ENCODE data around the gene EDDM13.
"Not testable (repeated sequence)": the region's sequence is repeated elsewhere in the genome, so short reads cannot be mapped to it uniquely, and the experiment has no call there.

EDDM13 gene, protein sequence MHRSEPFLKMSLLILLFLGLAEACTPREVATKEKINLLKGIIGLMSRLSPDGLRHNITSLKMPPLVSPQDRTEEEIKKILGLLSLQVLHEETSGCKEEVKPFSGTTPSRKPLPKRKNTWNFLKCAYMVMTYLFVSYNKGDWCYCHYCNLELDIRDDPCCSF

DNA sequence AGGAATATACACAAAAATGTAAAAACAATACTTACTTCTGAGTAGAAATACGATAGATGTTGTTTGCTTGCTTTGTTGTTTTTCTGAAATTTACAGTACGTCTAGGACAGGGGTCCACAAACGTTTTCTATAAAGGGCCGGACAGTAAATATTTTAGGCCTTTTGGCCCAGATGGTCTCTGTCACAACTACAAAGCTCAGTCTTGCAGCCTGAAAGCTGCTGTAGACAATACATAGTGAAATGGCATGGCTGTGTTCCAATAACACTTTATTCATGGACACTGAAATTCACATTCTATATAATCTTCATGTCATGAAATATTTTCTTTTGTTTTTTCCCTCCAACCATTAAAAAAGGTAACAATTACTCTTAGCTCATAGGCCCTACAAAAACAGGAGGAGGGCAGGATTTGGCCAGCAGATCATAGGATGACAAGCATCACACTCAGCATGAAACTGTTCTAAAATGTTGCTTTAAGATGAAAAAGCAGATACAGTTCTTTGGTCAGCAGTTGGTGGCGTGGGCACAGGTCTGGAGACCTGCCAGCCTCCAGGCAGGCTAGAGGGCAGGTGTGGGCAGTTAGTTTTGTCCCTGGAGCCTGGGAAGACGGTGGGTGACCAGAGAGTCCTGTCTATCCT lies at the start of gene EDDM13:
EDDM13 (plus strand) TSS at position 588 of the 638 bp plus-strand sequence. CDS start 87 bp downstream, outside the sequence.
- DNase-seq (ENCODE audit: low read depth in 2 of 2): no peak

DNA sequence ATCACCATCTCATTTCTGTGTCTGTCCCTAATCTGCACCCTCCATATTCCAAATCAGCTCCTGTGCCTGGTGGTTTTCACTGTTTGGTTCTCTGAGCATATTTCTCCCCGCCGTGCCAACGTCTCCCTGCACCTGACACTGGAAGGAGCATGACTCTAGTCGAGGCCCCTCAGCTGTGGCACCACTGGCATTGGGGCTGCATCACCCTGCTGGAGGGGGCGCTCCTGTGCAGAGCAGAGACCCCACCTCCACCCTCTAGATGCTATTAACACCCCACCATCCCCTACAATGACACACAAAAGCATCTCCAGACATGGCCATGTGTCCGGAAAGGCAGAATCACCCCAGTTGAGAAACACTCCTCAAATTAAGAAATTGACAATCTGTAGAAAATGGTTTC lies 49.6 kb upstream of the EDDM13 start:
- no peak for DNase-seq (ENCODE audit: low read depth in 2 of 2)

DNA sequence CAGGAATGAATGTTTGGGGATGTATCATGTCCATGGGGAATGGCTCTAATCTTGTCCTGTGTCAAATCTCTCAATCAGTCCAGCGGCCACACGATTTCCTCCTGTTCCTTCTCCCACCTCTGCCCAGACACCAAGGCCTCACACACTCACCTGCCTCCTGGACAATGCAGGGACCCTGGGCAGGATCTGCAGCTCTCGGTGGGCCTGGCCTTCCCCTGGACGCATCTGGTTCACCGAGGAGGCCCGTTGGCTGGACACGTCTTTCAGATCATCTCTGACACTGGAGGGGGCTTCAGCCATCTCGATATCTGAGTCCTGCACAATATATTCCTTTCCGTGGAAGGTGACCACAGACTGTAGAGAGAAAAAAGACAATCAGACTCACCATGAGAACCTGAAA lies 49.1 kb upstream of the EDDM13 start:
- no peak for DNase-seq (ENCODE audit: low read depth in 2 of 2)

DNA sequence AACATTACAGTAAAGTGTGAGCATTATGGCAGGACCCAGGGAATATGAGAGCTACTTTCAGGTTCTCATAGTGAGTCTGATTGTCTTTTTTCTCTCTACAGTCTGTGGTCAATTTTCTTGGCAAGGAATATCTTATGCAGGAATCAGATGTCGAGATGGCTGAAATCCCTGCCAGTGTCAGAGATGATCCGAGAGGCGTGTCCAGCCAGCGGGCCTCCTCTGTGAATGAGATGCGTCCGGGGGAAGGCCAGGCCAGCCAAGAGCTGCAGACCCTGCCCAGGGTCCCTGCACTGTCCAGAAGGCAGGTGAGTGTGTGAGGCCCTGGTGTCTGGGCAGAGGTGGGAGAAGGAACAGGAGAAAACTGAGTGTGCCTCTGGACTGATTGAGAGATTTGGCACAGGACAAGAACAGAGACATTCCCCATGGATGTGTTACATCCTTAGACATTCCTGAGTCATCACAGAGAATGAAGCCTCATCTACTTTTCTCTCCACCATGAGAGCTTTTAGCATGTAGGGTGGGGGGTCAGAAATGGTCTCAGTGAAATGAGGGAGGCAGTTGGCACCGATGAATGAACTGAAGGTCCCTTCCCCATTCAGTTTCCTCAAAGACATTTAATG lies 27.3 kb upstream of the EDDM13 start:
- DNase-seq (ENCODE audit: low read depth in 2 of 2): no peak

DNA sequence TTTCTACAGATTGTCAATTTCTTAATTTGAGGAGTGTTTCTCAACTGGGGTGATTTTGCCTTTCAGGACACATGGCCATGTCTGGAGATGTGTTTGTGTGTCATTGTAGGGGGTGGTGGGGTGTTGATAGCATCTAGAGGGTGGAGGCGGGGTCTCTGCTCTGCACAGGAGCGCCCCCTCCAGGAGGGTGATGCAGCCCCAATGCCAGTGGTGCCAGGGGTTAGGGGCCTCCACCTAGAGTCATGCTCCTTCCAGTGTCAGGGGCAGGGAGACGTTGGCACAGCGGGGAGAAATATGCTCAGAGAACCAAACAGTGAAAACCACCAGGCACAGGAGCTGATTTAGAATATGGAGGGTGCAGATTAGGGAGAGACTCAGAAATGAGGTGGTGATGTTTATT lies 26.8 kb upstream of the EDDM13 start:
- DNase-seq (ENCODE audit: low read depth in 2 of 2): not testable (repeated sequence)

DNA sequence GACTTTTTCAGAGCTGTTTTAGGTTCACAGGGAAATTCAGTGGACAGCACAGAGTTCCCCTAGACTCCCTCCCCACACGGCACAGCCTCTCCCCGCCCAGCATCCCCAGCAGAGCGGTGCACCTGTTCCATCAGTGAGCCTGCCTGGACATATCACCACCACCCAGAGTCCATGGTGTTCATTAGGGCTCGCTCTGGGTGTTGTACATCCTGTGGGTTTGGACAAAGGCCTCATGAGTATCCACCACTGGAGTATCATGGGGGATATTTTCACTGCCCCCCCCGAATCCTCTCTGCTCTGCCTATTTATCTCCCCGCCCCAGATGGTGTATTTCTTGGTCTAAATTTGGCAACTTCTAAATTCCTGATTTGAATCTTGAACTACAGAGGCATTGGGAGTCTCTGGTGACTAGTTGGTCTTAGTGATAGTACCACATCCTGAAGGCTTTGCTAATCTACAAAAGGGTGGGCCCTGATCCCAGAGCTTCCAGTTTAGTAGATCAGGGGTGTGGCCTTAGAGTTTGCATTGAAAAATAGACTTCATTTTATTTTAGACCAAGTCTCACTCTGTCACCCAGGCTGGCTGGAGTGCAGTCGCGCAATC lies 23.7 kb upstream of the EDDM13 start:
- not testable (repeated sequence) for DNase-seq (ENCODE audit: low read depth in 2 of 2)

DNA sequence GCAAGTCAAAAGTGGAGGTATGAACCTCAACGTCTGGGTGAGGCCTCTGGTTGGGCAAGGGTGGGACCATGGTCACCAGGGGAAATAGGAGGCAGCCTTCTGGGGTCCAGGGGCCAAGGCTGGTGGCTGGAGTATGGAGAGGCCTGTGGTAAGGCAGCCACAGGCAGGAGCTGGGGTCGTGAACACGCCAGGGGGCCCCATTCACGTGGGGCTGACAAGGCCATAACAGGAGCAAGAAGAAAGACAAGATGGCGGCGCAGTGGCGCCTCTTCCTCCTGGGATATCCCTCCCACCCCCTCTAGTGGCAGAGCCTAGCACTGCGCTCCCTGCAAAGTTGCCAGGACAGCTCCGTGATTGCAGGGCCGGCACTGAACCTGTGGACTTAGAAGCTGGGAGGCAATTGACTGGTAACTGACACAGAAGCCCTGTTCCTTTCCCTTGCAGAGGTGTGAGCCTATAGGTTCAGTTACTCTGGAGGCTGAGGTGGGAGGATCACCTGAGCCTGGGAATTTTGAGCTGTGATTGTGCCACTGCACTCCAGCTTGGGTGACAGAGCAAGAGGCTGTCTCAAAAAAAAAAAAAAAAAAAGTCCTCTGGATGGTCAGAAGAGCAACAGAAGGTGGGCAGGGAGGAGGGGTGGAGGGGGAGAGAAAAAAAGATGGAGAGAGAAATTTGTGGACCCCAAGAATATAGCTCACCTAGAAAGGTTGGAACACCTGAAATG lies 19.7 kb upstream of the EDDM13 start:
- peak; percentile 25 to 40 for DNase-seq (ENCODE audit: low read depth in 2 of 2)

DNA sequence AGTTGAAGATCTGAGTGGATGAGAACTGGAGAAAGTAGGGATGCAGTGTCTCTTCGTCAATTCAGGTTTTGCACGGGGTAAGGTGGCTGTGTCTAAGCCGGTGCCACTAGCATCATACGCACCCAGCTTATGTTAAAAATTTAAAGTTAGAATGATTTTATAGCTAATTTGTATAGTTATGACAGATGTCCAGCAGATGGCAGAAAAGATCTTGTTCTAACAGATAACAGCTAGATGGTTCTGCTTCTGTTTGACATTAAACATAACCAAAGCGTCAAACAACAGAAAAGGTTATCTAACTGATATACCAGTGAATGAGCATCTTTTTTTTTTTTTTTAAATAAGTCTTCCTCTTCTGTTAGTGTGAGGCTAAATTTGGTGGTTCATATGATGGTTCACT lies 18.8 kb upstream of the EDDM13 start:
- no peak for DNase-seq (ENCODE audit: low read depth in 2 of 2)

DNA sequence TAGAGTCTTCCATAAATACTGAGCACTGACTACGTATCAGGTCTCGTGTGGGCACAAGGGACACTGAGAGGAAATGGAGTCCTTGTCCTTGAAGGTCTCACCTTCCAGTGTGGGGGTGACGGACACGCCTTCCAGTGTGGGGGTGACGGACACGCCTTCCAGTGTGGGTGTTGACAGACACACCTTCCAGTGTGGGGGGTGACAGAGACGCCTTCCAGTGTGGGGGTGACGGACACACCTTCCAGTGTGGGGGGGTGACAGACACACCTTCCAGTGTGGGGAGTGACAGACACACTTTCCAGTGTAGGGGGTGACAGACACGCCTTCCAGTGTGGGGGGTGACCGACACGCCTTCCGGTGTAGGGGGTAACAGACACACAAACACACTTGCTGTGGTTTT lies 14.3 kb upstream of the EDDM13 start:
- no peak for DNase-seq (ENCODE audit: low read depth in 2 of 2)

DNA sequence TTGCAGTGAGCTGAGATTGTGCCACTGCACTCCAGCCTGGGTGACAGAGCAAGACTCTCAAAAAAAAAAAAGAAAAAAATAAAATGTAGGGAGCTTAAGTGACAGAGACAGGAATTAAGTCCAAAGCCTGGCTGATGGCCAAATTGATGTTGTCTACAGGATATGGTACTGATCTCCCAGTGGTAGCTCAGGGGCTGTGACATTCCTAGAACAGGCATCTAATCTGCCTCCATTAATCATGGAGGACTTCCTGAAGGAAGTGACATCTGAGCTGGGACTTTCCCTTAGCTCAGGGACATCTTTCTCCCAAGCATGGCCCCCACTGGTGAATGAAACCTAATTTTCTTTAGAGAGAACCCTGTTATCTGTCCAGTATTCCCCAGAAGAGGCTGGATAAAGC lies 11.4 kb upstream of the EDDM13 start:
- DNase-seq (ENCODE audit: low read depth in 2 of 2): no peak

DNA sequence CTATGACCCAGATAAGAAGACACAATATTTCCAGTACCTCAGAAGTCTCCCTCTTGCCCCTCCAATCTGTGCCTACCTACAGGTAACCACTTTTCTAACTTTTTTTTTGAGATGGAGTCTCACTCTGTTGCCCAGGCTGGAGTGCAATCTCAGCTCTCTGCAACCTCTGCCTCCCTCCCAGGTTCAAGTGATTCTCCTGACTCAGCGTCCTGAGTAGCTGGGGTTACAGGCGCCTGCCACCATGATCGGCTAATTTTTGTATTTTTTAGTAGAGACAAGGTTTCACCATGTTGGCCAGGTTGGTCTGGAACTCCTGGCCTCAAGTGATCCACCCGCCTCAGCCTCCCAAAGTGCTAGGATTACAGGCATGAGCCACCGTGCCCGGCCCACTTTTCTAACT lies 10.6 kb upstream of the EDDM13 start:
- not testable (repeated sequence) for DNase-seq (ENCODE audit: low read depth in 2 of 2)

DNA sequence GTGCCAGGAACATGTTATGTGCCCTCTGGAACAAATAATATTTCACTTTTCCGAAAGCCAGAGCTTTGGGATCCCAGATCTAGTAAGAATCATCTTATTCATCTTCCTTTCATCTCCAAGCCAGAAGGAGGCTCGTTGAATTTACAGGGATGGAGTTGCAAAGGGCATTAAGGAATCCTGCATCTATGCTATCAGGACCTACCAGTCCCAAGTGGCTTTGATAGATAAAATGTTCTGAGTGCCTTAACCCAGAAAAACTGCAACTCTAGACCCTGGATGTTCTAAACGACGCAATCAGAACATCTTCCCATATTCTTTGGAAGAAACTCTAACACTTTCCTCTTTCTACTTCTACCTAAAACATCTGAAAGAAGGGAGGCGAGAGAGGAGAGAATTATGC lies 9.2 kb upstream of the EDDM13 start:
- DNase-seq (ENCODE audit: low read depth in 2 of 2): no peak

DNA sequence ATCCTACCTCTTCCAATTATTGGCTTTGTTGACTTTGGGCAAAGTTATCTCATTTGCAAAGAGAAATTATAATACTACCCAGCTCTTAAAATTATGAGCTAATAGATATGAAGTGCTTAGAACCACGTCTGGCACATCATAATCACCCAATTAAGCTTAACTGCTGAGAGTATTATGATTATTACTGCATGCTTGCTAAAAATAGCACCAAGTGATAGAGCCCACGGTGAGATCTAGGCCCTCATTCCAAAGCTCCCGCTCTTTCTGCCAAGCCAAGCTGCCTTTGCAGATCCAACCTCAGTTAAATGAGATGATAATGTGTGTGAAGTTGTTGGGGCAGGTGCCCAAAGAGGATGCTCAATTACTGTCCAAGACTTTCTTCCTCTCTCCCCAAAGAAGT lies 6.5 kb upstream of the EDDM13 start:
- no peak for DNase-seq (ENCODE audit: low read depth in 2 of 2)

DNA sequence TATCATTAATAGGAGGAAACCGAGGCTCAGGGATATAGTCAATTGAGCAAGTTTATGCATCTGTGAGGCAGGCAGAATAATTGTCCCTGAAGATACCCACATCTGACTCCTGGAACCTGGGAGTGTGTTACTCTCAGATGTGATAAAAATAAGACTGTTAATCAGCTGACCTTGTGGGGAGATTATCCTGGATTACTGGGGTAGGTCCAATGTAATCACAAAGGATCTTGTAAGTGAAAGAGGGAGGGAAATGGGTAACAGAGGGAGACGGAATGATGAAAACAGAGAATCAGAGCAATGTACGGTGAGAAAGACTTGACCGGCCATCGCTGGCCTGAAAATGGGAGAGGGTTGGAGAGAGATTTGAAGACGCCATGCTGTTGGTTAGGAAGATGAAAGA lies 3.2 kb upstream of the EDDM13 start:
- no peak for DNase-seq (ENCODE audit: low read depth in 2 of 2)

DNA sequence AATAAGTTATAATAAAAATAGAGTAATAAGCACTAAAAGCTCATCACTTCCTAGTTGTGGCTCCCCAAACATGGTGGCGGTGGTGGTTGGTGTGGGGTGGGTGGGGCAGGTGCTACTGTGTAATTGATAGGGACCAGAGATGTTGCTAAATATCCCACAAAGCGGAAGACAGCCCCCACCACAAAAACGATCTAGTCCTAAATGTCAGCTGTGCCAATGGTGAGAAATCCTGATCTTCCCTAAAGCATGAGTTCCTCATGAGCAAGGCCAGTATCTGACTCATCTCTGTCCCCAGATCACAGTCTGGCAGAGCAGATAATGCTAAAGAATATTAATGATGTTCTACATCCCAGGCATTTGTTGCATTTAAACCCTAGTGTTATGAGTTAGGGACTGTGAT lies 1.9 kb upstream of the EDDM13 start:
- no peak for DNase-seq (ENCODE audit: low read depth in 2 of 2)

DNA sequence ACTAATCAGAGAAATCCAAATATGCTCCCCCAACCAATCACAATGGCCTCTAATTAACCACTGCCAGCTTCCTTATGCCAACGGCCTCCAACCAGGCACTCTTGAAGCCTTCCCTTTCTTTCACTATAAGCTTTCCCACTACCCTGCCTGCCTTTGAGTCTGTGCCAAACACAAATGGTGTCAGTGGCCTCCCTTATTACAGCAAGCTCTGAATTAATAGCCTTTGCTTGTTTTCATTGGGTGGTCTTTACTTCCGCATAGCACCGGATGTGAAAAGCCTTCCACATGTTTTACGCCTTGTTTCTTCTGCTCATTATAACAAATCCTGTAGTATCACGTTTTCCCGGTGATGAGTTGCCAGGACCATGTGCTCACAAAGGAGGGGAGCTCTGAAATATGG lies 1.4 kb upstream of the EDDM13 start:
- DNase-seq (ENCODE audit: low read depth in 2 of 2): no peak

DNA sequence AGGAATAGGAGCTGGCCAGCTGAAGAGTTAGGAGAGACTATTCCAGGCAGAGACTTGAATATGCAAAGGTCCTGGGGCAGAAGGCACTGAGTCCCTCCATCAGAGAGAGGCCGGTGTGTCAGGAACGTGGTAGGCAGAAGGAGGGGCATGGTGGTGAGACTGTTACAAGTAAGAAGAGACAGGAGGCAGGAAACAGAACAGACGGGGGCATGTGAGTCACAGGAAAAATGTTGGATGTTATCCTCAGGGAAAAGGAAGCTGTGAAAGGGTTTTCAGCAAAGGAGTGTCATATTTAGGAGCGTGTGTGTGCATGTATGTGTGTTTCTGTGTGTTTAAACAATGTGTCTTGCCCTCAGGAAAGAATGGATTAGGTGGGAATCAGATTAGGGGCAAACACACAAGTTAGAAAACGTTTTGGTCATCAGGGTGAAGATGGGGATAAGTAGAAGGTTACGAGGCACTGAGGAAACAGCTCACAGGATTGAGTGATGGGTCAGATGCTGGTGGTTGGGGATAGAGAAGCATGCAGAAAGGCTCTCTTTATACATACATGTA lies 1.1 kb downstream of the EDDM13 start:
- DNase-seq (ENCODE audit: low read depth in 2 of 2): no peak

DNA sequence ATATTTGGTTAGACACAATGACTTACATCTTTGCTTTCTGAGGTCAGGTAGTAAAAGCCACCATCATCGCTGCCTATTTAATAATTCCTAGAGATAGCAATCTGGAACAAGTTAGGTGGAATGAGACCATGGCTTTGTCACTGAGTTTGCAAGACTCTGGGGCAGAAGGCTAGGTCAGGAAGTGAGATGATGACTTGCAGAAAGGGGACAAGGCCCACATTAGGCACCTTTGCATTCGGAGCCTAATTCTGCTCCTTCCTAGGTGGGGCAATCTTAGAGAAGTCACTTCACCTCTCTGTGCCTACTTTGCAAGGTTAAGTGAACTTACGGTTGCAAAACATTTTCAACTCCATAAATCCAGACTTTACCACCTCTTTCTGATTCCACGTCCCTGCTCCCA lies 10.3 kb downstream of the EDDM13 start:
- no peak for DNase-seq (ENCODE audit: low read depth in 2 of 2)

DNA sequence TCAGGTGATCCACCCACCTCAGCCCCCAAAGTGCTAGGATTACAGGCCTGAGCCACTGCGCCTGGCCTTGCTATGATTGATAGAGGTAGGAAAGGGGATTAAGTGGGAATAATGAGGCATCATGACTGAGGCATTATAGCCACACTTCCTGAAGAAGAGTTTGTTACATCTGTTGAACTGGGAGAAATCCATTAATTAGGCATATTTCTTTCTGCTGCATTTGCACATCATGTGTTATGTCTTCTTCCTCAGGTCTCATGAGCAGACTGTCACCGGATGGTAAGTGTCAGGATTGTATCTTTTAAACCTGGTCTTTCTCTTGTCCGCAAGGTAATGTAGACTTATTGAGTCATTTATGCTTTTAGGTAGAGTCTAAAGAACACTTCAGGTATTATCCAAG lies 12.2 kb downstream of the EDDM13 start:
- DNase-seq (ENCODE audit: low read depth in 2 of 2): no peak

DNA sequence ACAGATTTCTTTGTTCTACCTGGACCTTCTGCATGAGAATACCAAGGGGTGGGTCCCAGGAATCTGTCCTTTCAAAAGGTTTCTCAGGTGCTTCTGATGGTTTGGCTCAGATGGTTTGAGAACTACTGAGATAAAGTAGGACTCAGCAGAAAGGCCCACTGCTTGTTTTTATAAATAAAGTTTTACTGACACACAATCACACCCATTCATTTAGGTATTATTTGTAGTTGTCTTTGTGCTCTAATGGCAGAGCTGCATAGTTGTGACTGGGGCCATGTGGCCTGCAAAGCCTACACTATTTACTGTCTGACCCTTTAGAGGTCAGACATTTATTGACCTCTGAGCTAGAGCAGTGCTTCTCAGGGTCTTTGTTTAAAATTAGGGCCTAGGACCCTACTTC lies 17.6 kb downstream of the EDDM13 start:
- no peak for DNase-seq (ENCODE audit: low read depth in 2 of 2)

DNA sequence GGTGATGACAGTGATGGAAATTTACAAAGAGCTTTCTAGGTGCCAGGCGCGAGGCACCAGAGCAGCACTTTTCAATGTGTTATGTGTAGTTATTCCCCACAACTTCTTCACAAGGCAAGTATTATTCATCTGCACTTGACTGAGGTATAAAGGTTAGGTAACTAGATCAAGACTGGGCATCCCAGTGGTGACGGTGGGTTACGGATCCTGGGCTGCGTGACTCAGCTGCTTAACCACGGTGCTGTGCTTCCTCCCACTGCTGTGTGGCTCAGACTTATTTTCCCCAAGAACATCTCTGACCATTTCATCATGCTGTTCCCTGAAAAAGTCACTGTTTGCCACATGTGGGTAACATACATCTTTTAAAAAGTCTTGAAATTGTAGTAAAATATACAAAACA lies 19.3 kb downstream of the EDDM13 start:
- DNase-seq (ENCODE audit: low read depth in 2 of 2): no peak

DNA sequence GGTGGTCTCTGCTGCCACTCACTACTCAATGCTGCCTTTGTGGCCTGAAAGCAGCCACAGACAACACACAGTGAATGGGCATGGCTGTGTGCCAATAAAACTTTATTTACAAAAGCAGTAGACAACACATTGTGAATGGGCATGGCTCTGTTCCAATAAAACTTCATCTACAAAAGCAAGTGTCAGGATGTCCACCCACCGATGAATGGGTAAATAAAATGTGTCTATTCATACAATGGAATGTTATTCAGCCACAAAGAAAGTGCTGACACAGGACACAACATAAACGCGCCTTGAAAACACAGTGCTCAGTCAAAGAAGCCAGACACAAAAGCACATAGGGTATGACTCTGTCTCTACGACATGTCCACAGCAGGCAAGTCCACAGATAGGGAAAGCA lies 22.0 kb downstream of the EDDM13 start:
- no peak for DNase-seq (ENCODE audit: low read depth in 2 of 2)
